WTC11 (cell line): ENCODE data around the gene C16orf95. TPM values are rescaled to one million over a fixed set of nuclear protein-coding genes. Genes with fewer than 3 reads are reported as not detected.

Experiments
- ATAC-seq: fragments of 200-7000 bp; cut with Tn5 transposase; 2 replicates; pipeline ENCODE4 v1.10.0; 2021; ENCODE audit warnings: mild to moderate bottlenecking, moderate library complexity
- CTCF ChIA-PET: fragments of 300-600 bp; sonication (Branson Sonifier 250); formaldehyde crosslinking; loops from one replicate; lab custom pipeline; 2021; ENCODE audit warnings: antibody characterized with exemption; lab: Charles Lee
- POLR2A ChIA-PET: fragments of 350-600 bp; sonication (Branson Sonifier 250); formaldehyde crosslinking; loops from one replicate; lab custom pipeline; 2021; ENCODE audit warnings: antibody characterized with exemption; lab: Charles Lee
- DNase-seq: peaks from one replicate; pipeline ENCODE4 v3.0.0; 2021; ENCODE audit warnings: low spot score
- H3K27ac Mint-ChIP-seq: 2 replicates; pipeline ENCODE4 v1.8.0; 2021; ENCODE audit warnings: mixed read lengths
- H3K27me3 Mint-ChIP-seq: 2 replicates; pipeline ENCODE4 v1.8.0; 2021; ENCODE audit warnings: low read depth, mild to moderate bottlenecking, moderate library complexity, mixed read lengths
- H3K36me3 Mint-ChIP-seq: 2 replicates; pipeline ENCODE4 v1.8.0; 2021; ENCODE audit warnings: mixed read lengths
- H3K4me1 Mint-ChIP-seq: 2 replicates; pipeline ENCODE4 v1.8.0; 2022; ENCODE audit warnings: mixed read lengths
- H3K4me3 Mint-ChIP-seq: 2 replicates; pipeline ENCODE4 v1.8.0; 2021; ENCODE audit warnings: mild to moderate bottlenecking, moderate library complexity, mixed read lengths
- H3K9me3 Mint-ChIP-seq: 2 replicates; pipeline ENCODE4 v1.8.0; 2021; ENCODE audit warnings: mixed read lengths
- AR ChIP-seq: fragments of 250-450 bp; sonication (Bioruptor Pico); IDR thresholded peaks from 2 replicates; pipeline ENCODE4 v1.9.0; 2021; ENCODE audit warnings: mild to moderate bottlenecking
- ATF1 ChIP-seq: sonication (generic); formaldehyde crosslinking; IDR thresholded peaks from 2 replicates; pipeline ENCODE4 v1.8.1; 2023; ENCODE audit warnings: mild to moderate bottlenecking, moderate library complexity, missing genetic modification reagents
- E2F4 ChIP-seq: sonication (generic); formaldehyde crosslinking; IDR thresholded peaks from 2 replicates; pipeline ENCODE4 v1.8.1; 2022; ENCODE audit warnings: low read depth, mild to moderate bottlenecking, moderate library complexity, missing genetic modification reagents, borderline replicate concordance
- ELF4 ChIP-seq: sonication (generic); formaldehyde crosslinking; IDR thresholded peaks from 2 replicates; pipeline ENCODE4 v1.8.1; 2022; ENCODE audit warnings: low read depth, mild to moderate bottlenecking, moderate library complexity, missing genetic modification reagents
- ESRRA ChIP-seq: sonication (generic); formaldehyde crosslinking; IDR thresholded peaks from 2 replicates; pipeline ENCODE4 v1.8.1; 2022; ENCODE audit warnings: mild to moderate bottlenecking, missing genetic modification reagents, borderline replicate concordance
- FOXK1 ChIP-seq: sonication (generic); formaldehyde crosslinking; IDR thresholded peaks from 2 replicates; pipeline ENCODE4 v1.8.0; 2022; ENCODE audit warnings: mild to moderate bottlenecking, moderate library complexity, missing genetic modification reagents
- GABPB1 ChIP-seq: sonication (generic); formaldehyde crosslinking; IDR thresholded peaks from 2 replicates; pipeline ENCODE4 v1.8.1; 2023; ENCODE audit warnings: mild to moderate bottlenecking, missing genetic modification reagents
- GRHL2 ChIP-seq: fragments of 250-450 bp; sonication (Bioruptor Pico); IDR thresholded peaks from 2 replicates; pipeline ENCODE4 v1.8.0; 2022; ENCODE audit warnings: mild to moderate bottlenecking, moderate library complexity; ENCODE audit not compliant: insufficient replicate concordance, severe bottlenecking
- GTF2I ChIP-seq: fragments of 250-450 bp; sonication (Bioruptor Pico); conservative IDR thresholded peaks from 2 replicates; pipeline ENCODE4 v1.4.0; 2021; ENCODE audit warnings: mild to moderate bottlenecking
- JUN ChIP-seq: sonication (generic); formaldehyde crosslinking; IDR thresholded peaks from 2 replicates; pipeline ENCODE4 v1.8.0; 2023; ENCODE audit warnings: mild to moderate bottlenecking, missing genetic modification reagents
- MXD4 ChIP-seq: fragments of 250-450 bp; sonication (Bioruptor Pico); IDR thresholded peaks from 2 replicates; pipeline ENCODE4 v1.8.0; 2021; ENCODE audit warnings: mild to moderate bottlenecking, moderate library complexity, borderline replicate concordance
- NR2C2 ChIP-seq: sonication (generic); formaldehyde crosslinking; IDR thresholded peaks from 2 replicates; pipeline ENCODE4 v1.8.0; 2022; ENCODE audit warnings: mild to moderate bottlenecking, missing genetic modification reagents
- SMAD4 ChIP-seq: sonication (generic); formaldehyde crosslinking; IDR thresholded peaks from 2 replicates; pipeline ENCODE4 v1.8.0; 2022; ENCODE audit warnings: mild to moderate bottlenecking, missing genetic modification reagents
- ZNF121 ChIP-seq: sonication (generic); formaldehyde crosslinking; IDR thresholded peaks from 2 replicates; pipeline ENCODE4 v1.8.0; 2023; ENCODE audit warnings: missing genetic modification reagents
- ZNF281 ChIP-seq: sonication (generic); formaldehyde crosslinking; IDR thresholded peaks from 2 replicates; pipeline ENCODE4 v1.8.0; 2023; ENCODE audit warnings: mild to moderate bottlenecking, missing genetic modification reagents
- total RNA-seq: library from RNA; stranded (reverse); gene quantifications from 3 replicates; pipeline ENCODE4 v1.2.3, GENCODE V29; 2021
- TF ChIP-seq, protein P1 (sequence below): sonication (generic); formaldehyde crosslinking; IDR thresholded peaks from 2 replicates; pipeline ENCODE4 v1.8.0; 2022; ENCODE audit warnings: mild to moderate bottlenecking, missing genetic modification reagents

Gene C16orf95
- total RNA-seq, 1 experiment from 2014 or later: 5.7 TPM

GRCh38 chr16:87316923-87317749 is at the start of gene C16orf95 (continued):
- TF ChIP-seq GABPB1 (peak; percentile 49), NR2C2 (CRISPR knock-in tag) (no peak), JUN (CRISPR knock-in tag) (0 out of 2 replicates have a peak, but pooled peaks have one; percentile 59), E2F4 (CRISPR knock-in tag) (no peak), GRHL2 (no peak), ELF4 (CRISPR knock-in tag) (no peak), SMAD4 (CRISPR knock-in tag) (peak; percentile 46; the same call in 1 of the 2 replicates), MXD4 (no peak), ATF1 (no peak), GTF2I (CRISPR knock-in tag) (0 out of 2 replicates have a peak, but pooled peaks have one; percentile 1), AR (CRISPR knock-in tag) (no peak), FOXK1 (CRISPR knock-in tag) (0 out of 2 replicates have a peak, but pooled peaks have one; percentile 3), ZNF281 (CRISPR knock-in tag) (no peak)
- TF ChIP-seq, protein P1, sequence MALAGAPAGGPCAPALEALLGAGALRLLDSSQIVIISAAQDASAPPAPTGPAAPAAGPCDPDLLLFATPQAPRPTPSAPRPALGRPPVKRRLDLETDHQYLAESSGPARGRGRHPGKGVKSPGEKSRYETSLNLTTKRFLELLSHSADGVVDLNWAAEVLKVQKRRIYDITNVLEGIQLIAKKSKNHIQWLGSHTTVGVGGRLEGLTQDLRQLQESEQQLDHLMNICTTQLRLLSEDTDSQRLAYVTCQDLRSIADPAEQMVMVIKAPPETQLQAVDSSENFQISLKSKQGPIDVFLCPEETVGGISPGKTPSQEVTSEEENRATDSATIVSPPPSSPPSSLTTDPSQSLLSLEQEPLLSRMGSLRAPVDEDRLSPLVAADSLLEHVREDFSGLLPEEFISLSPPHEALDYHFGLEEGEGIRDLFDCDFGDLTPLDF (CRISPR knock-in tag): no peak

- no peaks in the 10 kb centered on the region for H3K9me3 Mint-ChIP-seq
- ATAC-seq (no peak), DNase-seq (no peak)
- H3K4me1 Mint-ChIP-seq: peaks cover 29% of the 10 kb centered on the region
- CTCF ChIA-PET: no interaction called here
- TF ChIP-seq ZNF121 (CRISPR knock-in tag): peak; percentile 53; the same call in 1 of the 2 replicates
- TF ChIP-seq ESRRA (CRISPR knock-in tag): no peak
- H3K27me3 Mint-ChIP-seq: no peaks in the 10 kb centered on the region
- H3K36me3 Mint-ChIP-seq: no peaks in the 10 kb centered on the region
- no peak overlapping the region for H3K27ac Mint-ChIP-seq
- POLR2A ChIA-PET: no interaction called here
- H3K4me3 Mint-ChIP-seq: no peak overlapping the region
Observed at GRCh38 chr16:87366930-87367329, 49.7 kb upstream of the C16orf95 start.
